Natural killer cell treated with Interleukin-12 subunit alpha and Interleukin-12 subunit beta and Interleukin-15 and Interleukin-18, amount 100 ng/mL, for 72 hours (primary cell): ENCODE measurements around the gene ADAMTS17. TPM values are rescaled to one million over a fixed set of nuclear protein-coding genes. Genes with fewer than 3 reads are reported as not detected.

Experiments used
- ATAC-seq, 2 donors: fragments of 150-1000 bp; cut with Tn5 transposase in 1 of 2; sonication (Bioruptor Pico), chemical (Tn5 transposase) in 1 of 2; 2 replicates each; pipeline ENCODE4 v1.10.0; 2021
- DNase-seq: peaks from one replicate; pipeline ENCODE4 v3.0.0; 2022; ENCODE audit warnings: low spot score
- H3K27ac Mint-ChIP-seq, 2 donors: 1 replicate in 1 of 2; 2 replicates in 1 of 2; pipeline ENCODE4 v1.8.0; 2022; ENCODE audit warnings: mixed read lengths in 2 of 2, mild to moderate bottlenecking in 1 of 2, moderate library complexity in 1 of 2
- H3K27me3 Mint-ChIP-seq, 2 donors: 1 replicate in 1 of 2; 2 replicates in 1 of 2; pipeline ENCODE4 v1.8.0; 2022; ENCODE audit warnings: mixed read lengths in 2 of 2
- H3K36me3 Mint-ChIP-seq: one replicate; pipeline ENCODE4 v1.8.0; 2022; ENCODE audit warnings: mixed read lengths
- H3K4me1 Mint-ChIP-seq, 2 donors: 1 replicate in 1 of 2; 2 replicates in 1 of 2; pipeline ENCODE4 v1.8.0; 2022; ENCODE audit warnings: low read depth in 2 of 2, mixed read lengths in 2 of 2, mild to moderate bottlenecking in 1 of 2
- H3K4me3 Mint-ChIP-seq: one replicate; pipeline ENCODE4 v1.8.0; 2022; ENCODE audit warnings: mixed read lengths
- H3K9me3 Mint-ChIP-seq: 2 replicates; pipeline ENCODE4 v1.8.0; 2022; ENCODE audit warnings: mixed read lengths
- total RNA-seq, 2 donors: library from RNA; stranded (reverse); gene quantifications; one replicate each; pipeline ENCODE4 v1.2.3, GENCODE V29; 2022

Gene ADAMTS17
- total RNA-seq, 2 donors from 2014 or later: 0.31 to 0.59 TPM

DNA sequence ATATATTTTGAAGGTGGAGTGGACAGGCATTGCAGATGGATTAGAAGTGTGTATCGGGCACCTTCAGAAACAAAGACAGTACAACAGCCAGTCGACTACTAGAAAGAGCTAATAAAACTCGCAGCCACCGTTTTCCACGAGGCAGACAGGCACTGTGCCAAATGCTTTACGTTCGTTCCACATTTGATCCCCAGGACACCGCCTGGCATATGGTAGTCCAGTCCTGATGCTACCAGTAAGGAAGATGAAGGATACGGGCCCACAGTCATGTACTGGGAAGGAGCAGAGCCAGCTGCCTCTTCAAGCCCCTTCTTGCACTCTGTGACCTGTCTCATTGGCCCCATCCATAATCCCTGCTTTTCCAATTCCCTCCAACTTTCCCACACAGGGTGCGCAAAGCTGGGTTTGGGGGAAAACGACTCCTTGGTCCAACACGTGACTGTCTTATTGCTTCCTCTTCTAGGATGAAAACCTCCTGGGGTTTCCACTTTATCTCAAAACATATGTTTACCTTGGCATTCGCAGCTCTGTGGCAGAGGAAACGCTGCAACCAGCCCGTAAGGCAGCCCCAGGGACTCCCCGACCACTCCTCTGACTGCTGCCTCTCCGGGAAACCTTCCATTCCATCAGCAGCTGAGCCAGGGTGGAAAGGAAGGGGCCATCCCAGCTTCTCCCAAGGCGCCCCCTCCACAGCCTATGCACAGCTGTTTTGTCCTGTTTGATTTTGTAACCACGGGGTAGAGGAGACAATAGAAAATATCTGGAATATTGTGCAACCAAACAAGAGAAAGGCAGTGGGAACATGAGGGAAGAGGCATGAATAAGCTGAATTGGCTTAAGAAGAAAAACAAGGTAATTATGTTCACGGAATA, 107.4 kb downstream of the ADAMTS17 start:
- Mint-ChIP-seq H3K4me1 (peaks cover 4 to 11% of the 10 kb centered on the region in 2 donors), H3K4me3 (no peak overlapping the region), H3K36me3 (no peaks in the 10 kb centered on the region), H3K27ac (no peak overlapping the region), H3K27me3 (peaks cover 12 to 16% of the 10 kb centered on the region in 2 donors), H3K9me3 (no peaks in the 10 kb centered on the region)
- no peak for ATAC-seq
- no peak for DNase-seq

GRCh38 chr15:100230784-100231183, 111.0 kb downstream of the ADAMTS17 start:
- peaks cover 15 to 17% of the 10 kb centered on the region in 2 donors for H3K27me3 Mint-ChIP-seq
- H3K9me3 Mint-ChIP-seq: peaks cover 3% of the 10 kb centered on the region
- no peak overlapping the region for H3K27ac Mint-ChIP-seq
- DNase-seq: no peak
- ATAC-seq: no peak
- peaks cover 6 to 19% of the 10 kb centered on the region in 2 donors for H3K4me1 Mint-ChIP-seq
- H3K36me3 Mint-ChIP-seq: no peaks in the 10 kb centered on the region
- no peak overlapping the region for H3K4me3 Mint-ChIP-seq

- Mint-ChIP-seq H3K27ac (no peak overlapping the region), H3K9me3 (peaks cover 3% of the 10 kb centered on the region), H3K36me3 (no peaks in the 10 kb centered on the region), H3K4me1 (peaks cover 6 to 19% of the 10 kb centered on the region in 2 donors), H3K27me3 (peaks cover 14 to 15% of the 10 kb centered on the region in 2 donors), H3K4me3 (no peak overlapping the region)
- ATAC-seq (no peak), DNase-seq (no peak)
Observed at GRCh38 chr15:100229181-100230163, 112.3 kb downstream of the ADAMTS17 start.

GRCh38 chr15:100227781-100228180, 114.0 kb downstream of the ADAMTS17 start:
- Mint-ChIP-seq H3K4me3 (no peak overlapping the region), H3K27me3 (peaks cover 6 to 10% of the 10 kb centered on the region in 2 donors), H3K4me1 (peaks cover 6 to 19% of the 10 kb centered on the region in 2 donors), H3K27ac (no peak overlapping the region), H3K9me3 (peaks cover 3% of the 10 kb centered on the region), H3K36me3 (no peaks in the 10 kb centered on the region)
- no peak for ATAC-seq
- DNase-seq: no peak

DNA sequence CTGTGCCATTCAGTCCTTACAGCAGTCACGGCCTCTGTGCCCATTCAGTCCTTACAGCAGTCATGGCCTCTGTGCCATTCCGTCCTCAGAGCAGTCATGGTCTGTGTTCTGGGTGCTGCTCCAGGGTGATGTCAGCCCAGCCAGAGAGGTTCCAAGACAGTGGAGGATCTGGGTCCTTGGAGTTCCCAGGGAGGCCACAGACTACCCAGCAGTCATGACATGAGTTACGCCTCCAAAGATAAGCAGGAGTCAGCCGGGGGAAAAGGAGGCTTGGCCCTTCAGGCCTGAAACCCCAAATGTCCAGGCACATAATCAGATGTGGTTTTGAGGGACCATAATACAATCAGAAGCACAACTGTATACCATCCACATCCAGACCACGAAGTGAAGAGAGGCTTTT, 115.7 kb downstream of the ADAMTS17 start:
- Mint-ChIP-seq H3K36me3 (no peaks in the 10 kb centered on the region), H3K9me3 (peaks cover 3% of the 10 kb centered on the region), H3K4me3 (no peak overlapping the region), H3K27me3 (peaks cover 6 to 10% of the 10 kb centered on the region in 2 donors), H3K4me1 (peaks cover 6 to 19% of the 10 kb centered on the region in 2 donors), H3K27ac (no peak overlapping the region)
- no peak for DNase-seq
- no peak for ATAC-seq

DNA sequence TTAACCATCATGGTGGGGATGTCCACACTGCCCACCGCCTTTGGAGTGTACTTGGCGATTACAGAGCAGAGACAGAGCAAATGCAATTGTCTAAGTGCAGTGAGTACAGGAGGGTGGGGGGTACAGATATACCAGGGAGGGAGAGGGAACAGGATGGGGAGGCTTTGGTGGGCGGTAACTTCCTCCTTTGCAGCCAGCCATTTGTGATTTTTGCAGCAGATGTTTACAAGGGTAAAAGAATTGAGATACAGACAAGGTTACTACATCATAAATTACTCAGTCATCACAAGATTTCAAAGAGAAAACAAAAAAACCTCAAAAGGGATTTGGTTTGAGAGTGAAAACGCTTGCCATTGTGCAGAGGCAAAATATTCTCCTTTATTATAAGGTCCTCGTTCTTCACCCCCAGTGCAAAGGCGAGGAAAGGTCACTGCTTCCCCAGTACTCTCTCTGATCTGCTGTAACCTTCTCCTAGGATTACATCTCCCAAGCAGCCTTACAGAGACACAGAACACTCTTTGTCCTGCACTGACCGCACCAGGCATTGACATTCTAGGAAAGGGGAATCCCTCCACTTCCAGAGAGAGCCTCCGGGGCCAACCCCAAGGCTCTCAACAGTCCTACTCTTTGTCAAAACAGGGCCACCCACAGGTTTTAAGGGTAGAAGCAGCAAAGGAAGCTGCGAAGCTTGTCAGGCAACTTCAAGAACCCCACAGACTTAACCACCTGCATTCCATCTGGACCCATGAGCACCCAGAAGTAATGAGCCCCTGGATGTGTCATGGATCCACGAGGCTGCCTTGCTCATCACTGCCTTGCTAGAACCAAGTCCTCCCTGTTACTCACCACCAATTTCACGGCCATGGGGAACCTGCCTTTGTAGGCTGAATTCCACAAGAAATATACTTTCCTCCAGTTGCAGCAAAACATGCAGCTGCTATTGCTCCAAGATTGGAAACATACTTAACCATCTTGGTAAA, 117.3 kb downstream of the ADAMTS17 start:
- Mint-ChIP-seq H3K27me3 (peaks cover 4 to 9% of the 10 kb centered on the region in 2 donors), H3K9me3 (peaks cover 3% of the 10 kb centered on the region), H3K4me3 (no peak overlapping the region), H3K4me1 (peaks cover 3 to 9% of the 10 kb centered on the region in 2 donors), H3K36me3 (no peaks in the 10 kb centered on the region), H3K27ac (no peak overlapping the region)
- DNase-seq: no peak
- no peak for ATAC-seq

- ATAC-seq (no peak), DNase-seq (no peak)
- H3K27ac Mint-ChIP-seq: no peak overlapping the region
- no peaks in the 10 kb centered on the region for H3K9me3 Mint-ChIP-seq
- no peaks in the 10 kb centered on the region for H3K36me3 Mint-ChIP-seq
- H3K4me1 Mint-ChIP-seq: no peaks in the 10 kb centered on the region
- no peak overlapping the region for H3K4me3 Mint-ChIP-seq
- peaks cover 0 to 2% of the 10 kb centered on the region in 2 donors for H3K27me3 Mint-ChIP-seq
Observed at GRCh38 chr15:100222349-100222715, 119.4 kb downstream of the ADAMTS17 start.

DNA sequence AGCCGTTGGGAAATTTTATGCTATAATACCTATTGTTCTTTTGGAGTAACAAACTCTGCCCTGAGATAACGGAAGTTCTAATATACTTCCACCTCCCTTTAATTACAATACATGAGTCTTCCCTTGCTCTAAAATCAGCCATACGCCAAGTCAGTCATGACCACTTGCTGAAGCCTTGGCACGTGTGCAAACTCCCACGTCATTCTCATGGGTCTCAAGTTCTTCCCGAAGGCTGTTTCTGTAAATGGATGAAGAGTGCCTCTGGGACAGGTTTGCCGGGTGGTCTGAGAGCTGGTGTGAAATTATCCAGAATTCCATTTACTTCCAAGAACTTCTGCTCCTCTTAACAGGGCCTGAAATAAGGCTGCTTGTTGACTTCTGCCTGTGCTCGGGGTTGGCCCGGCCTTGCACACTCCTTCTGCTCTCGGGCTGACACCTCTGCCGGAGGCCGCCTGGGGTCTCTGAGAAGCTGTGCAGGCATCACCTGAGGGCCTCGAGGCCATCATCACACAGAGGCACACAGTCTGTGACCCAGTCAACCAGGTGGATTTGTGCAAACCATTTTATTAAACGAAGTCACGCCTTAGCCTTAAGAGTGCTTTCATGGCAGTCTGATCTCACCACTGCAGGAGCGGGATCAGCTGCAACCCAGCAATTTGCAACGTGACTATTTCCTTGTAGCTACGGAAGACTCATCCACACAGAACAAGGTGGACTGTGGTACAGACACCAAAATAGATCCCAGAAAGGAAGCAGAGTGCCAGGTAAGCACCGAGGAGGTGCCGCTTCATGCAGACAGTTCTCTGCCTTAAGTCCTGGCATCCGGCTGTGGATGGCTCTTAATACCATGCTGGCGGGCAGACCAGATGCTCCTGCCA, 120.1 kb downstream of the ADAMTS17 start:
- DNase-seq: no peak

GRCh38 chr15:100220058-100220768, 121.6 kb downstream of the ADAMTS17 start:
- Mint-ChIP-seq H3K36me3 (no peaks in the 10 kb centered on the region), H3K9me3 (no peaks in the 10 kb centered on the region), H3K27me3 (peaks cover 0 to 2% of the 10 kb centered on the region in 2 donors), H3K4me1 (no peaks in the 10 kb centered on the region), H3K4me3 (no peak overlapping the region), H3K27ac (no peak overlapping the region)
- no peak for ATAC-seq
- DNase-seq: no peak

More for the DNA sequence above, 120.1 kb downstream of the ADAMTS17 start:
- H3K9me3 Mint-ChIP-seq: no peaks in the 10 kb centered on the region
- H3K4me1 Mint-ChIP-seq: no peaks in the 10 kb centered on the region
- no peak overlapping the region for H3K27ac Mint-ChIP-seq
- no peak for ATAC-seq
- no peaks in the 10 kb centered on the region for H3K36me3 Mint-ChIP-seq
- no peak overlapping the region for H3K4me3 Mint-ChIP-seq
- H3K27me3 Mint-ChIP-seq: peaks cover 0 to 2% of the 10 kb centered on the region in 2 donors

- no peak overlapping the region for H3K4me3 Mint-ChIP-seq
- H3K27me3 Mint-ChIP-seq: peaks cover 0 to 2% of the 10 kb centered on the region in 2 donors
- no peak overlapping the region for H3K27ac Mint-ChIP-seq
- H3K36me3 Mint-ChIP-seq: no peaks in the 10 kb centered on the region
- ATAC-seq (no peak), DNase-seq (no peak)
- H3K4me1 Mint-ChIP-seq: no peaks in the 10 kb centered on the region
- no peaks in the 10 kb centered on the region for H3K9me3 Mint-ChIP-seq
Observed at GRCh38 chr15:100218434-100218833, 123.3 kb downstream of the ADAMTS17 start.

DNA sequence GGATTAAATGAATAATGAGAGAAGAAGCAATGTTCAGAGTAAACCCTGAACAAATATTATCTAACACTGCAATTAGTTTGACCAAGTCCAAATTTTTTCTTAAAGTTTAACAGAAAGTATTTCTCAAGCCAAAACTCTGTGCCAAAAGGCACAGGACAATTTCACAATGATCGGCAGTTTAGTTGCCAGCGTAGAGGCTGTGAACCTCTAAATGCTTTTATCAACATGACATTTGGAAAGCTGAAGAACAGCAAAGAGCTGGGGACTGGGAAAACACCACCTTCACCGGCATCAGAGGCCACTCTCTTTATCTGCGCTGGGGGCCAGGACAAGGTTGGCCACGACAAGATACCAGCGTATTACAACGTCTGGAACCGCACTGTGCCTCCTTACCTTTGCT, 125.6 kb downstream of the ADAMTS17 start:
- Mint-ChIP-seq H3K36me3 (no peaks in the 10 kb centered on the region), H3K4me1 (no peaks in the 10 kb centered on the region), H3K27me3 (peaks cover 0 to 6% of the 10 kb centered on the region in 2 donors), H3K9me3 (no peaks in the 10 kb centered on the region), H3K4me3 (no peak overlapping the region), H3K27ac (no peak overlapping the region)
- DNase-seq (no peak), ATAC-seq (no peak)

DNA sequence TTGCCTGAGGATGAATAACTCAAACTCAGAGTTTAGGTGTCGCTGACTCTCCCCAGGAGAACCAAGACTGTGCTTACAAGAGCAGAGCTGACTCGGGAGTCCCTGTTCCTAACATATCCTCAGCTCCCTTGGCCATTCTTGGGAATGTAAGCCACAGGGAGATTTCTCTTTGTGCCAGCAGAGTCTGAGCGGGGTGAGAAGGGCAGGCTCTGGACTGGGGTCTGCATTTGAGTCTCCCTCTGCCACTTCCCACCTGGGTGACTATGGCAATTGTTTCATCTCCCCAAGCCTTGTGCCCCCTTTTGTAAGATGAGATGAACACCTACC, 126.0 kb downstream of the ADAMTS17 start:
- no peak for ATAC-seq
- no peaks in the 10 kb centered on the region for H3K9me3 Mint-ChIP-seq
- no peaks in the 10 kb centered on the region for H3K4me1 Mint-ChIP-seq
- no peak overlapping the region for H3K27ac Mint-ChIP-seq
- no peaks in the 10 kb centered on the region for H3K36me3 Mint-ChIP-seq
- H3K27me3 Mint-ChIP-seq: peaks cover 0 to 6% of the 10 kb centered on the region in 2 donors
- DNase-seq: no peak
- no peak overlapping the region for H3K4me3 Mint-ChIP-seq
